HepG2 (cell line): ENCODE results near the gene SEPTIN10. TPM values are rescaled to one million over a fixed set of nuclear protein-coding genes. Genes with fewer than 3 reads are reported as not detected.
A peak's percentile ranks its signal among the peaks of the same experiment; 100 is the strongest.

Experiments
- CEBPB ChIP-seq: IDR thresholded peaks from 2 replicates; pipeline ENCODE4 v1.6.1; 2011; ENCODE audit warnings: low read depth, low read length, improper control_type of control experiment, borderline replicate concordance
- CTCF ChIP-seq: sonication (generic); formaldehyde crosslinking; IDR thresholded peaks from 2 replicates; pipeline ENCODE4 v1.5.0; 2020; ENCODE audit warnings: mild to moderate bottlenecking, missing genetic modification reagents, moderate library complexity
- GABPB1 ChIP-seq: IDR thresholded peaks from 2 replicates; pipeline ENCODE4 v1.6.1; 2016; ENCODE audit warnings: mild to moderate bottlenecking, missing genetic modification reagents, moderate library complexity, missing compliant biosample characterization
- HOMEZ ChIP-seq: IDR thresholded peaks from 2 replicates; pipeline ENCODE4 v1.6.1; 2016; ENCODE audit warnings: low read depth
- HOXA7 ChIP-seq: sonication (generic); formaldehyde crosslinking; IDR thresholded peaks from 2 replicates; pipeline ENCODE4 v1.8.1; 2022; ENCODE audit warnings: mild to moderate bottlenecking, missing genetic modification reagents, moderate library complexity
- KLF13 ChIP-seq: sonication (generic); formaldehyde crosslinking; IDR thresholded peaks from 2 replicates; pipeline ENCODE4 v1.4.0; 2020; ENCODE audit warnings: mild to moderate bottlenecking, missing genetic modification reagents
- MAX ChIP-seq: IDR thresholded peaks from 2 replicates; pipeline ENCODE4 v1.6.1; 2012; ENCODE audit warnings: inconsistent platforms
- MIER3 ChIP-seq: IDR thresholded peaks from 2 replicates; pipeline ENCODE4 v1.6.1; 2016; ENCODE audit warnings: missing compliant biosample characterization, borderline replicate concordance
- NR2C2 ChIP-seq: sonication (generic); formaldehyde crosslinking; IDR thresholded peaks from 2 replicates; pipeline ENCODE4 v1.4.0; 2020; ENCODE audit warnings: missing genetic modification reagents, mild to moderate bottlenecking, moderate library complexity, borderline replicate concordance
- PITX1 ChIP-seq: sonication (generic); formaldehyde crosslinking; IDR thresholded peaks from 2 replicates; pipeline ENCODE4 v1.5.1; 2020; ENCODE audit warnings: mild to moderate bottlenecking, missing genetic modification reagents
- REL ChIP-seq: sonication (generic); formaldehyde crosslinking; conservative IDR thresholded peaks from 2 replicates; pipeline ENCODE4 v1.8.0; 2022; ENCODE audit warnings: mild to moderate bottlenecking, missing genetic modification reagents, moderate library complexity
- SMAD9 ChIP-seq: sonication (generic); formaldehyde crosslinking; IDR thresholded peaks from 2 replicates; pipeline ENCODE4 v1.5.1; 2020; ENCODE audit warnings: mild to moderate bottlenecking, missing genetic modification reagents
- SNAI1 ChIP-seq: sonication (generic); formaldehyde crosslinking; IDR thresholded peaks from 2 replicates; pipeline ENCODE4 v1.5.0; 2020; ENCODE audit warnings: mild to moderate bottlenecking, missing genetic modification reagents, borderline replicate concordance
- TEF ChIP-seq: sonication (generic); formaldehyde crosslinking; IDR thresholded peaks from 2 replicates; pipeline ENCODE4 v1.5.0; 2020; ENCODE audit warnings: missing genetic modification reagents
- TFDP2 ChIP-seq: sonication (generic); formaldehyde crosslinking; IDR thresholded peaks from 2 replicates; pipeline ENCODE4 v1.4.0; 2020; ENCODE audit warnings: missing genetic modification reagents
- THAP9 ChIP-seq: sonication (generic); formaldehyde crosslinking; IDR thresholded peaks from 2 replicates; pipeline ENCODE4; 2020; ENCODE audit warnings: missing genetic modification reagents, mild to moderate bottlenecking, borderline replicate concordance
- ZC3H13 ChIP-seq: sonication (generic); formaldehyde crosslinking; IDR thresholded peaks from 2 replicates; pipeline ENCODE4 v1.8.1; 2023; ENCODE audit warnings: mild to moderate bottlenecking, missing genetic modification reagents, moderate library complexity
- ZNF251 ChIP-seq: sonication (generic); formaldehyde crosslinking; IDR thresholded peaks from 2 replicates; pipeline ENCODE4 v1.9.0; 2021; ENCODE audit warnings: mild to moderate bottlenecking, missing genetic modification reagents
- ZNF264 ChIP-seq: sonication (generic); formaldehyde crosslinking; IDR thresholded peaks from 2 replicates; pipeline ENCODE4 v1.4.0; 2020; ENCODE audit warnings: missing genetic modification reagents
- ZNF441 ChIP-seq: sonication (generic); formaldehyde crosslinking; IDR thresholded peaks from 2 replicates; pipeline ENCODE4 v1.7.0; 2021; ENCODE audit warnings: missing genetic modification reagents, borderline replicate concordance
- ZNF577 ChIP-seq: sonication (generic); formaldehyde crosslinking; IDR thresholded peaks from 2 replicates; pipeline ENCODE4 v1.4.0; 2020; ENCODE audit warnings: mild to moderate bottlenecking, low read depth, missing genetic modification reagents, borderline replicate concordance
- ZSCAN30 ChIP-seq: sonication (generic); formaldehyde crosslinking; IDR thresholded peaks from 2 replicates; pipeline ENCODE4 v1.5.0; 2020; ENCODE audit warnings: mild to moderate bottlenecking, missing genetic modification reagents
- polyA plus RNA-seq, 8 experiments: library from polyadenylated mRNA; depleted of rRNA in 3 of 8; stranded (reverse) in 7 of 8; unstranded in 1 of 8; fragments of >200 nt; fragmentation: Illumina TruSeq in 4 of 8; extraction: Trizol in 4 of 8; gene quantifications; 2 replicates each; pipeline versions ENCODE4 v1.2.1 to v1.2.3, GENCODE V29; 2011 to 2016; ENCODE audit warnings: low read depth in 4 of 8, missing spikeins in 1 of 8, mixed read lengths in 1 of 8; ENCODE audit not compliant: insufficient read depth in 1 of 8
- total RNA-seq, 5 experiments: library from RNA; depleted of rRNA; stranded (reverse); fragments of >200 nt; fragmentation: Illumina TruSeq; extraction: Trizol; gene quantifications; 2 replicates each; pipeline ENCODE4 v1.2.3, GENCODE V29; 2016; ENCODE audit warnings: low read depth in 1 of 5

SEPTIN10 gene
- total and polyA plus RNA-seq, 2 of the 13 experiments (the other 11 are each of a cell fraction or from before 2014, with no cell fraction given): 45.8 to 67.5 TPM

- TF ChIP-seq THAP9 (CRISPR knock-in tag) (no peak), ZNF441 (CRISPR knock-in tag) (no peak), SMAD9 (CRISPR knock-in tag) (no peak), ZC3H13 (CRISPR knock-in tag) (no peak), ZNF264 (no peak), CTCF (CRISPR knock-in tag) (no peak), PITX1 (CRISPR knock-in tag) (peak; percentile 41; the same call in 1 of the 2 replicates), ZNF251 (no peak), SNAI1 (CRISPR knock-in tag) (no peak), ZNF577 (CRISPR knock-in tag) (no peak), REL (CRISPR knock-in tag) (no peak), TEF (CRISPR knock-in tag) (no peak), CEBPB (peak; percentile 90), ZSCAN30 (CRISPR knock-in tag) (no peak), TFDP2 (CRISPR knock-in tag) (no peak), HOMEZ (CRISPR knock-in tag) (peak; percentile 100), HOXA7 (CRISPR knock-in tag) (no peak), NR2C2 (CRISPR knock-in tag) (peak; percentile 79), MIER3 (CRISPR knock-in tag) (peak; percentile 88), KLF13 (CRISPR knock-in tag) (no peak), GABPB1 (peak; percentile 72), MAX (peak; percentile 47)
Observed at GRCh38 chr2:109558076-109558882, 55.5 kb downstream of the SEPTIN10 start (continued).
